Mesenchymal stem cell (in vitro differentiated cells and primary cell): ENCODE results near the gene ABCB9.
A peak's percentile ranks its signal among the peaks of the same experiment; 100 is the strongest.

ENCODE experiments used
- DNase-seq: peaks from one replicate; pipeline ENCODE4 v3.0.0-alpha.2; 2013
- H2AFZ ChIP-seq: one replicate; pipeline ENCODE4 v1.6.1; 2013; ENCODE audit warnings: low read depth, mild to moderate bottlenecking, control low read depth, inconsistent platforms, low read length, moderate library complexity
- H2AK5ac ChIP-seq: 2 replicates; pipeline ENCODE4 v1.6.1; 2013; ENCODE audit warnings: low read length, moderate library complexity, mild to moderate bottlenecking, inconsistent platforms; ENCODE audit not compliant: severe bottlenecking
- H2BK120ac ChIP-seq: one replicate; pipeline ENCODE4 v1.6.1; 2013; ENCODE audit warnings: low read depth, mild to moderate bottlenecking, inconsistent platforms, low read length, moderate library complexity
- H2BK12ac ChIP-seq, 2 experiments: one replicate each; pipeline ENCODE4 v1.6.1; 2013; ENCODE audit warnings: inconsistent platforms in 2 of 2, low read length in 2 of 2, mild to moderate bottlenecking in 2 of 2, moderate library complexity in 2 of 2, control low read depth in 1 of 2
- H2BK15ac ChIP-seq: one replicate; pipeline ENCODE4 v1.6.1; 2013; ENCODE audit warnings: mild to moderate bottlenecking, low read depth, inconsistent platforms; ENCODE audit not compliant: poor library complexity, severe bottlenecking
- H2BK5ac ChIP-seq: 2 replicates; pipeline ENCODE4 v1.6.1; 2013; ENCODE audit warnings: low read depth, mild to moderate bottlenecking, low read length, control low read depth, inconsistent platforms; ENCODE audit not compliant: poor library complexity, severe bottlenecking
- H3K14ac ChIP-seq, 2 experiments: one replicate each; pipeline ENCODE4 v1.6.1; 2013; ENCODE audit warnings: inconsistent platforms in 2 of 2, low read length in 2 of 2, control low read depth in 1 of 2, mild to moderate bottlenecking in 1 of 2, moderate library complexity in 1 of 2
- H3K18ac ChIP-seq, 2 experiments: one replicate each; pipeline ENCODE4 v1.6.1; 2013; ENCODE audit warnings: inconsistent platforms in 2 of 2, low read length in 2 of 2, control low read depth in 1 of 2, low read depth in 1 of 2, mild to moderate bottlenecking in 1 of 2
- H3K23ac ChIP-seq, 2 experiments: one replicate each; pipeline ENCODE4 v1.6.1; 2013; ENCODE audit warnings: inconsistent platforms in 2 of 2, low read length in 2 of 2, mild to moderate bottlenecking in 2 of 2, moderate library complexity in 2 of 2, control low read depth in 1 of 2
- H3K27ac ChIP-seq: 2 replicates; pipeline ENCODE4 v1.5.1; 2013; ENCODE audit warnings: mild to moderate bottlenecking, moderate library complexity, low read length, control low read depth, inconsistent platforms; ENCODE audit not compliant: poor library complexity, severe bottlenecking
- H3K27me3 ChIP-seq, 2 experiments: 2 replicates each; pipeline versions ENCODE4 v1.6.1 to v1.7.0; 2013; ENCODE audit warnings: low read length in 2 of 2, mild to moderate bottlenecking in 2 of 2, moderate library complexity in 2 of 2, control low read depth in 1 of 2, inconsistent platforms in 1 of 2; ENCODE audit not compliant: control insufficient read depth in 1 of 2, insufficient read depth in 1 of 2
- H3K36me3 ChIP-seq, 2 experiments: 2 replicates each; pipeline versions ENCODE4 v1.6.1 to v1.7.0; 2013; ENCODE audit warnings: low read length in 2 of 2, control low read depth in 1 of 2, inconsistent platforms in 1 of 2, low read depth in 1 of 2, mild to moderate bottlenecking in 1 of 2; ENCODE audit not compliant: insufficient read depth in 2 of 2, control insufficient read depth in 1 of 2
- H3K4ac ChIP-seq, 2 experiments: one replicate each; pipeline ENCODE4 v1.6.1; 2013; ENCODE audit warnings: inconsistent platforms in 2 of 2, low read length in 2 of 2, mild to moderate bottlenecking in 2 of 2, moderate library complexity in 2 of 2, control low read depth in 1 of 2, low read depth in 1 of 2
- H3K4me1 ChIP-seq: 2 replicates; pipeline ENCODE4 v1.6.1; 2013; ENCODE audit warnings: low read depth, low read length, control low read depth; ENCODE audit not compliant: control insufficient read depth, insufficient read depth
- H3K4me2 ChIP-seq: 2 replicates; pipeline ENCODE4 v1.6.1; 2013; ENCODE audit warnings: low read length, mild to moderate bottlenecking, inconsistent platforms; ENCODE audit not compliant: poor library complexity, severe bottlenecking
- H3K4me3 ChIP-seq, 2 experiments: 2 replicates each; pipeline versions ENCODE4 v1.5.1 to v1.7.0; 2013; ENCODE audit warnings: low read length in 2 of 2, mild to moderate bottlenecking in 2 of 2, control low read depth in 1 of 2, low read depth in 1 of 2; ENCODE audit not compliant: insufficient read depth in 1 of 2
- H3K79me1 ChIP-seq: replicated peaks from 2 replicates; pipeline ENCODE4 v1.6.1; 2013; ENCODE audit warnings: mild to moderate bottlenecking, control low read depth, low read length, inconsistent platforms; ENCODE audit not compliant: poor library complexity, severe bottlenecking
- H3K9ac ChIP-seq: 2 replicates; pipeline ENCODE4 v1.7.0; 2013; ENCODE audit warnings: mild to moderate bottlenecking, low read length, moderate library complexity
- H3K9me3 ChIP-seq: 2 replicates; pipeline ENCODE4 v1.7.0; 2013; ENCODE audit warnings: mild to moderate bottlenecking, low read length; ENCODE audit not compliant: control insufficient read depth
- H4K8ac ChIP-seq: one replicate; pipeline ENCODE4 v1.6.1; 2013; ENCODE audit warnings: inconsistent platforms, mild to moderate bottlenecking, low read length, moderate library complexity
- H4K91ac ChIP-seq: one replicate; pipeline ENCODE4 v1.6.1; 2013; ENCODE audit warnings: mild to moderate bottlenecking, low read length, inconsistent platforms
- WGBS: methylation state at CpG from one replicate; pipeline ENCODE4 v1.1.7; 2013; ENCODE audit warnings: mixed read lengths; 5-methylcytosine and 5-hydroxymethylcytosine counted together

Gene ABCB9

GRCh38 chr12:122978507-122978955 is 12.3 kb upstream of the ABCB9 start:
- Histone ChIP-seq H4K8ac (no peak overlapping the region), H3K36me3 (peaks cover 25 to 51% of the 10 kb centered on the region in 2 experiments), H4K91ac (peak overlapping the region; percentile 41), H2BK5ac (no peak overlapping the region), H2BK12ac (no peak overlapping the region), H3K9ac (no peak overlapping the region), H2BK15ac (no peak overlapping the region), H3K18ac (no peak overlapping the region), H2AFZ (no peak overlapping the region), H2AK5ac (no peak overlapping the region), H3K4me1 (peaks cover 60% of the 10 kb centered on the region), H2BK120ac (no peak overlapping the region), H3K4ac (no peak overlapping the region), H3K79me1 (peaks cover 43% of the 10 kb centered on the region), H3K23ac (no peak overlapping the region), H3K27me3 (no peaks in the 10 kb centered on the region), H3K4me2 (no peak overlapping the region), H3K14ac (no peak overlapping the region), H3K27ac (no peak overlapping the region), H3K9me3 (no peaks in the 10 kb centered on the region), H3K4me3 (no peak overlapping the region)
- 94% methylated on average over 21 of the region's 21 CpGs for WGBS
- no peak for DNase-seq

- H3K4me1 ChIP-seq = peaks cover 53% of the 10 kb centered on the region
- peaks cover 19 to 44% of the 10 kb centered on the region in 2 experiments for H3K36me3 ChIP-seq
- H3K27ac ChIP-seq = no peak overlapping the region
- H3K79me1 ChIP-seq = peaks cover 39% of the 10 kb centered on the region
- DNase-seq = no peak
- peak overlapping the region; percentile 41 for H4K91ac ChIP-seq
- H2AK5ac ChIP-seq = no peak overlapping the region
- no peak overlapping the region for H3K4ac ChIP-seq
- no peak overlapping the region for H3K18ac ChIP-seq
- H2BK120ac ChIP-seq = no peak overlapping the region
- H2BK12ac ChIP-seq = no peak overlapping the region
- no peak overlapping the region for H2AFZ ChIP-seq
- H3K9me3 ChIP-seq = no peaks in the 10 kb centered on the region
- H3K4me3 ChIP-seq = no peak overlapping the region
- no peak overlapping the region for H3K4me2 ChIP-seq
- no peak overlapping the region for H3K23ac ChIP-seq
- no peak overlapping the region for H2BK5ac ChIP-seq
- H2BK15ac ChIP-seq = no peak overlapping the region
- no peak overlapping the region for H3K9ac ChIP-seq
- no peaks in the 10 kb centered on the region for H3K27me3 ChIP-seq
- H3K14ac ChIP-seq = no peak overlapping the region
- WGBS = 94% methylated on average over 9 of the region's 9 CpGs
- no peak overlapping the region for H4K8ac ChIP-seq
Measured at GRCh38 chr12:122977655-122978392, 11.6 kb upstream of the ABCB9 start.

- Histone ChIP-seq H3K4me1 (peaks cover 46% of the 10 kb centered on the region), H3K9ac (peak overlapping the region; percentile 100), H2BK5ac (no peak overlapping the region), H3K4me3 (no peak overlapping the region), H3K27me3 (no peaks in the 10 kb centered on the region), H3K36me3 (peaks cover 13 to 37% of the 10 kb centered on the region in 2 experiments), H2BK120ac (no peak overlapping the region), H3K9me3 (no peaks in the 10 kb centered on the region), H2AK5ac (no peak overlapping the region), H3K4ac (peak overlapping the region in 1 of 2 experiments; percentile 17), H4K8ac (peak overlapping the region; percentile 32), H3K27ac (no peak overlapping the region), H3K79me1 (peaks cover 35% of the 10 kb centered on the region), H3K18ac (no peak overlapping the region), H3K4me2 (no peak overlapping the region), H3K14ac (no peak overlapping the region), H2BK15ac (no peak overlapping the region), H2AFZ (no peak overlapping the region), H4K91ac (no peak overlapping the region), H3K23ac (no peak overlapping the region), H2BK12ac (no peak overlapping the region)
- 95% methylated on average over 6 of the region's 6 CpGs for WGBS
- DNase-seq = no peak
Measured at GRCh38 chr12:122977153-122977552, 10.9 kb upstream of the ABCB9 start.

- H2BK12ac ChIP-seq = peak overlapping the region in 1 of 2 experiments; percentile 33
- peaks cover 34% of the 10 kb centered on the region for H3K79me1 ChIP-seq
- no peak for DNase-seq
- H4K8ac ChIP-seq = no peak overlapping the region
- peak overlapping the region; percentile 14 for H3K4me2 ChIP-seq
- WGBS = 94% methylated on average over 15 of the region's 15 CpGs
- H3K18ac ChIP-seq = no peak overlapping the region
- H2BK15ac ChIP-seq = no peak overlapping the region
- H3K9ac ChIP-seq = peak overlapping the region; percentile 100
- H3K27me3 ChIP-seq = no peaks in the 10 kb centered on the region
- peaks cover 13 to 32% of the 10 kb centered on the region in 2 experiments for H3K36me3 ChIP-seq
- no peak overlapping the region for H3K27ac ChIP-seq
- H3K9me3 ChIP-seq = no peaks in the 10 kb centered on the region
- H2BK120ac ChIP-seq = no peak overlapping the region
- no peak overlapping the region for H3K23ac ChIP-seq
- peak overlapping the region; percentile 19 for H2AK5ac ChIP-seq
- H3K4me3 ChIP-seq = peak overlapping the region in 1 of 2 experiments; percentile 94
- peak overlapping the region; percentile 16 for H4K91ac ChIP-seq
- H2BK5ac ChIP-seq = no peak overlapping the region
- H2AFZ ChIP-seq = no peak overlapping the region
- peaks cover 41% of the 10 kb centered on the region for H3K4me1 ChIP-seq
- no peak overlapping the region for H3K14ac ChIP-seq
- H3K4ac ChIP-seq = no peak overlapping the region
Measured at GRCh38 chr12:122976648-122976975, 10.3 kb upstream of the ABCB9 start.
